Activated CD4-positive, CD25-positive, alpha-beta regulatory T cell treated with anti-CD3 and anti-CD28 coated beads, Interleukin-2, amount 50 U/mL, for 72 hours (primary cell): ENCODE results near the gene CCL21.
"Not testable (repeated sequence)": the region's sequence is repeated elsewhere in the genome, so short reads cannot be mapped to it uniquely, and the experiment has no call there.

Source experiments
- DNase-seq: peaks from one replicate; pipeline ENCODE4 v3.0.0; 2021

The CCL21 gene

GRCh38 chr9:34710023-34710422 lies at the start of gene CCL21:
Gene CCL21 (minus strand): TSS chr9:34710136. CDS start chr9:34710066, 70 bp downstream.
- DNase-seq, result no peak

- DNase-seq, result no peak
Measured at GRCh38 chr9:34759432-34760134, 49.6 kb upstream of the CCL21 start.

GRCh38 chr9:34750320-34750719 lies 40.4 kb upstream of the CCL21 start:
- DNase-seq, result not testable (repeated sequence)

DNA sequence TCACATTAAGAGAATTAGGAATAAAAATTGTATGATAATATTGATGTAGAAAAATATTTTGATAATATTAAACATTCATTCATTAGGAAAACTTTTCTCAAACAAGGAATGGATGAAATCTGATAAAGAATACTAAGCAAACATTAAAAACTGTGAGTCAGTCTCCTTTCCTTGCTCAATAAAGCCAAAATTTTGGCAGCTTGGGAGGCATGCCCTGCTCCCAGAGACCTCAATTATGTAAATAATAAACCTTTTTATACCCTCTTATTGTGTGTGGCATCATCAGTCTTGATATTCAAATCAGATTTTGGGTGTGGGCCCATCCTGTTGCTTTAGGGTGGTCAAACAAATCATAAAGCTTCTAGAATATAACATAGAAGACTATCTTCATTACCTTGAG lies 36.6 kb upstream of the CCL21 start:
- DNase-seq, result no peak

DNA sequence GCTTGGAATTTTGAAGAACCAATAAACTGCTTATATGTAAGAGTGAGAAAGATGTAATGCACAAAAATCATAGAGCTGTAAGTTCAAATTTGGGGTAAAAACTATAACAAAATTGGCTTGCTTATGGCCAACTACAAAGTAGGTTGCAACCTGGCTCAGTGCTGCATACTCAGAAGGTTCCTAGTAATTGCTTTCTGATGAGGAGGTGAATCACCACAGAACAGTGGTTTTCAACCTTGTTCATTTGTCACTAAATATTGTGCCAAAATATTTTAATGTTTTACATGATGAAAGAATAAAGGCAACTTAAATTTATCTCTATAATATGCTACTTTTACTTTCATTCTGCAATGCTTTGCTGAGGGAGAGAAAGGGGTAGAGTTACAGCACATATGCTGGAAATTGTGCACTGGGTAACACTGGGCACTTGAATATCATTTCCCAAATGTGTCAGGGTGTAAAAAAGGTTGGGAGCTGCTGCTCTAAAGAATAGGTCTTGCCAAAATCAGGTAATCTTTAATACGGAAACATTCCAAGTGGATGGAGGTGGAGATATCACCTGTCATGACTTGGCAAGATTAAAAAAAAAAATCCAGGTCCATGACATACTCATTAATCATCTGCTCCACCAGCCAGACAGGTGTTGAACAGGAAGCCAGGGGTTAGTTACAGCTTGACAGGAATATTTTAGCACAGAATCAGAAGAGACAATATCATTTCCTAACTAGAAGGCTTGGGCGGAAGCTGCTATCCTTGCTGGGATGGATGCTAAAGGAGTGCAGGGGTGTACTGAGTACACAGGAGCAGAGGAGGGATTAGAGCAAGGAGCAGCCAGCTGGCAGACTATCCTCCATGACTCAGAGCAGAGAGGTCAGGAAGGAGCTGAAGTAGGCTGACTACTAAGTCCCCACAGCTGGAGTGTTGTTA lies 34.6 kb upstream of the CCL21 start:
- no peak for DNase-seq

GRCh38 chr9:34742710-34743109 lies 32.8 kb upstream of the CCL21 start:
- no peak for DNase-seq

GRCh38 chr9:34741628-34742027 lies 31.7 kb upstream of the CCL21 start:
- no peak for DNase-seq

GRCh38 chr9:34740176-34740575 lies 30.2 kb upstream of the CCL21 start:
- not testable (repeated sequence) for DNase-seq

DNA sequence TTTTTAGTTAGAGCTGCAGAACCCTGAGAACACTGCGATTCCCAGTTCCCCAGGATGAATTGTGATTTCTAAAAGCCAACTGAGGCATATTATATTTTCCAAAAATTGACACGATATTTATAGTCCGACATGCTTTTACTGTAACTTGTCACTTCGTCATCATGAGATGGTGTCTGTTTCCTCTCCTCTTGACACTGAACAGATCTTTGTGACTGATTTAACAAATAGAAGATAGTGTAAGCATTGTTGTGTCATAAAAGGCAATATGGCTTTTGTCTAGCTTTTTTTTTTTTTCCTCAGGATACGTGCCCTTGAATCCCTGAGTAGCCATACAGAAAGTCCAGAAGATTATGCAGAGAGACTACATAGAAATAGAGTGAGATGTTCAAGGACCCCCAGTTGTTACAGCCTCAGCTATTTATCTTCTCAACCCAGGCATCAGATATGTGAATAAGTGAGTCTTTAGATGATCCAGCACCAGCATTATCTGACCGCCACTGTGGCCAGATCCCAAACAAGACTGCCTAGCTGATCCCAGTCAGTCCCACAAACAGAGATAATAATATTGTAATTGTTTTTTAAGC lies 27.8 kb upstream of the CCL21 start:
- no peak for DNase-seq

- no peak for DNase-seq
Measured at GRCh38 chr9:34734720-34735119, 24.8 kb upstream of the CCL21 start.

DNA sequence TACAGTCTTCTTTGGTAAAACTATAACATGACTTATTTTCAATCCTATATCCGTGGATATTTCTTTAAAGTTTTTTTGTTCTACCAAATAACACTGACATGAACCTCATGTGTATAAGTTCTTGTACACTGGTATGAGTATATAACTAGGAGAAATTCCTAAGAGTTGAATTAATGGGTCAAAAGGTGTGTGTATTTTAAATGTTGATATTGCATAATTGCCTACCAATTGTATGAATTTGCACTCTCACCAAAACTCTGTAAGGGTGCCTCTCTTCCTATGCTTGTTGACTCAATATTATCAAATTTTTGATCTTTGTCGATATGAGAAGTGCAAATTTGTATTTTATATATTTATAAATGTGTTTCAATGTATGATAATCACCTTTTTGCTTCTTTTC lies 22.9 kb upstream of the CCL21 start:
- DNase-seq, result no peak

GRCh38 chr9:34732478-34732877 lies 22.5 kb upstream of the CCL21 start:
- DNase-seq, result no peak

GRCh38 chr9:34723141-34723540 lies 13.2 kb upstream of the CCL21 start:
- no peak for DNase-seq

- DNase-seq, result not testable (repeated sequence)
Measured at GRCh38 chr9:34719769-34720025, 9.8 kb upstream of the CCL21 start.

GRCh38 chr9:34719021-34719768 lies 9.3 kb upstream of the CCL21 start:
- no peak for DNase-seq

GRCh38 chr9:34717996-34718614 lies 8.2 kb upstream of the CCL21 start:
- no peak for DNase-seq

- DNase-seq, result no peak
Measured at GRCh38 chr9:34716711-34717110, 6.8 kb upstream of the CCL21 start.

DNA sequence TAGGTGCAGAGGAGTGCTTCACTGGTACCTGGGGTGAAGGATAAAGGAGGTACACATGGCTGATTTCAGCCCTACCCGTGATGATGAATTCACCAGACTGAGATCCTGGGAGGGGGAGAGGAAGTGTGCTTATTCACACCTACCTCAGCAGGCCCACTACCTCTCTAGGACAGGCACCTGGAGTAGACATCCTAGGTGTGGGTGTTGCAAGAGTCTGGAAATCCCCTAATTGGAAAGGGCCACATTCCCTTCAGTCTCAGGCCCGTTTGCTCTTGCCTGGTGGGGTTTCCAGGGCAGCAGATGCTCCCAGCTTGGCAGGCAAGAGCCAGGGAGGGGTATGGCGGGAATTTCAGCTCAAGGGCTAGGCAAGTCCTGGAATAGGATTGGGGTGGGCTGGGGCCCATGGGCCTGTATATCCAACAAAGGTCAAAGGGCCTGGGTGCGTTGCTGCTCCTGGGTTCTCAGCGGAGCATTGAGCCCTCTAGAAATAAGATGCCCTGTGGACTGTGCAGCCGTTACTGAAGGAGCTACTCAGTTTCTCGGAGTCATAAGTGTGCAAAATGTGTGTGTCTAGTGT lies 5.8 kb upstream of the CCL21 start:
- DNase-seq, result no peak

DNA sequence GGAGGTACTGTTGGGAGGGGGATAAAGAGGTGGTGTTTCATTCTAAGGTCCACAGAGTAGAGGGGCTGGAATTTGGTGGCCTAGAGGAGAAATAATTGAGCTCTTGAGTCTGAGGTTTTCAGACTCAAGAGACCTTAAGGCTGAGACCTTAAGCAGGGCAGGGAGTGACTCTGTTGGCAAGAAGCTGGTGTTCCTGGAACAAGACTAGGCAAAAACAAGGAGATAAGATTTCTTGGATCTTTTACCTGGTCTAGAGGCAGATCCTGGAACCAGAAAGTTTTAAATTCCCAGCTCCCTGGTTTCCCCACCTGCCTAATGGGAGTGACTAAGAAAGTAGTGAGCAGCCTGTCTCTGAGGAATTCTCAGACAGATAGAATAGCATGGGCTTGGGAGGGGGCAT lies 4.1 kb upstream of the CCL21 start:
- no peak for DNase-seq

GRCh38 chr9:34712140-34712539 lies 2.2 kb upstream of the CCL21 start:
- no peak for DNase-seq

DNA sequence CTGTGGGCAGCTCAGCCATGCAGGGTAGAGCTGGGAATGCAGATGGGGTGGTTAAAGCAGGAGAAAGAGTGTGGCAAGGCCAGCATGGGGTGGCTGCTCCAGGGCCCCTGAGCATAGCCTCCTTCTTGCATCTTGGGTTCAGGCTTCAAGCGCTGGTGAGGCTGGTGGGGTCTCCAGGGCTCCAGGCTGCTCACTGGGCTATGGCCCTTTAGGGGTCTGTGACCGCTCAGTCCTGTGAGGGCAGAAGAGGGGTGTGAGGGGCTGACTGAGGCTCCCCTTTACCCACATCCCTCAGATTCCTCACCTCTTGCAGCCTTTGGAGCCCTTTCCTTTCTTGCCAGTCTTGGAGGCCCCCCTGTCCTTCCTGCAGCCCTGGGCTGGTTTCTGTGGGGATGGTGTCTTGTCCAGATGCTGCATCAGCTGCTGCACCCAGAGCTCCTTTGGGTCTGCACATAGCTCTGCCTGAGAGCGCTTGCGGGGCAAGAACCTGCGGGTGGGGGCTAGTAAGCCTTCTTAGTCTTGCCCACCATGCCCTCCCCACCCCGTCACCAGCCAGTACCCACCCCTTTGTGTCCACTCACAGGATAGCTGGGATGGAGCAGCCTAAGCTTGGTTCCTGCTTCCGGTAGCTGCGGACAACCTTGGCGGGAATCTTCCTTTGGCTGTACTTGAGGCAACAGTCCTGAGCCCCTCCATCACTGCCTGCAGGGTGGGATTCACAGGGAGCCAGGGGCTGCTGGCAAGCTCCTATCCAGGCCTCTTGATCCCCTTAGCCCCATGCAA lies 549 bp downstream of the CCL21 start:
- DNase-seq, result no peak

DNA sequence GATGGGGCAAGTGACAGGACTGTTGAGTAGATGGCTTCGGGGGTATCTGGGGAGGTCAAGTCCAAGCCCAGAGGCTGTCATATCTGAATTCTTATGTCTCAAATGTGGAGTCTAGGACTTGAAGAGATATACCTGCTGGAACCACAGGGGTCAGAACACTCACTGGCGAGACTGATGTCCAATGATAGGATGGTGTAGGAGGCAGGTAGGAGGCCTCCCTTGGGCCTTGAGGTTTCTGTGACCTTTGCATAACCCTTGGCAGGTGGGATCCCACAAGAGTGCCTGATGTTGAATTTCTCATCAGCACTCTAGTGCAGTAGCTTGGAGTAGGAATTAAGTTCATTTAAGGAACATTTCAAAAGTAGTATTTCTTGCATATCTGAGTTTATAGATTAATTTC lies 2.8 kb downstream of the CCL21 start:
- no peak for DNase-seq
